Hair follicular keratinocyte (primary cell): Measurements from ENCODE around the gene NADK2. TPM values are rescaled to one million over a fixed set of nuclear protein-coding genes. Genes with fewer than 3 reads are reported as not detected.

Experiments
- total RNA-seq: library from RNA; depleted of rRNA; stranded (reverse); fragments of >200 nt; gene quantifications from 2 replicates; pipeline ENCODE4 v1.2.3, GENCODE V29; 2015

NADK2 gene
- total RNA-seq: 18.6 and 19.9 TPM in 2 replicates

GRCh38 chr5:36241631-36242533 lies at the start of gene NADK2:
Gene NADK2, minus strand, starts transcription at chr5:36241925. Its CDS starts 127 bp downstream, at chr5:36241798.

GRCh38 chr5:36151434-36152323 lies 90.0 kb downstream of the NADK2 start, which contains the start of the genes LMBRD2 and SKP2:
Gene LMBRD2, minus strand, starts transcription at chr5:36151887. Its CDS starts 8,538 bp downstream, at chr5:36143349.
Gene SKP2, plus strand, starts transcription at chr5:36152111. Its CDS starts 152 bp downstream, at chr5:36152263.

Other genes starting within 250 kb of the NADK2 start
- 0.08 and 0.30 TPM in 2 replicates for gene UGT3A2, start 175.0 kb downstream of the NADK2 start, total RNA-seq
- gene LMBRD2, start 90.0 kb downstream of the NADK2 start, total RNA-seq: 3.3 and 3.9 TPM in 2 replicates
- gene SKP2, start 89.8 kb downstream of the NADK2 start, total RNA-seq: 27.9 and 48.9 TPM in 2 replicates
- not detected in 2 replicates for gene RANBP3L, start 60.0 kb upstream of the NADK2 start, total RNA-seq